Right renal cortex interstitium (tissue), 3 donors: ENCODE results near the gene ATP1A3. TPM values are rescaled to one million over a fixed set of nuclear protein-coding genes. Genes with fewer than 3 reads are reported as not detected.

Experiments used
- DNase-seq, 3 donors: peaks; one replicate each; pipeline ENCODE4 v3.0.0-alpha.2; 2013; ENCODE audit warnings: low read depth in 3 of 3, low spot score in 2 of 3
- polyA plus RNA-seq, 3 donors: library from polyadenylated mRNA; unstranded; fragments of 120-200 nt; gene quantifications; one replicate each; pipeline ENCODE4 v1.2.1, GENCODE V29; 2013; ENCODE audit not compliant: insufficient read length in 3 of 3

Gene ATP1A3
- polyA plus RNA-seq, 3 donors = 0.62 TPM; not detected in 2

- no peak for DNase-seq
Measured at GRCh38 chr19:41919948-41920712, 73.9 kb downstream of the ATP1A3 start.

- DNase-seq = no peak
Measured at GRCh38 chr19:41918653-41919244, 75.3 kb downstream of the ATP1A3 start.

- DNase-seq = no peak
Measured at GRCh38 chr19:41918095-41918494, 75.9 kb downstream of the ATP1A3 start.

- DNase-seq = no peak
Measured at GRCh38 chr19:41917676-41918075, 76.4 kb downstream of the ATP1A3 start.

Other genes starting within 250 kb of the ATP1A3 start
- under 1 TPM; 0.08 to 0.24 (median 0.10) TPM for gene CEACAM6, start 238.7 kb downstream of the ATP1A3 start, polyA plus RNA-seq
- not detected for gene CEACAM3, start 197.6 kb downstream of the ATP1A3 start, polyA plus RNA-seq
- not detected for gene LYPD4, start 149.5 kb downstream of the ATP1A3 start, polyA plus RNA-seq
- not detected for gene DMRTC2, start 149.2 kb downstream of the ATP1A3 start, polyA plus RNA-seq
- 1,000 to 10,000 TPM; 1,197 to 1,314 (median 1,210) TPM for gene RPS19, start 134.0 kb downstream of the ATP1A3 start, polyA plus RNA-seq
- gene CD79A, start 117.0 kb downstream of the ATP1A3 start, polyA plus RNA-seq = under 1 TPM; 0.61 to 0.87 (median 0.71) TPM
- 10 to 100 TPM; 29.8 to 32.8 (median 30.4) TPM for gene ARHGEF1, start 111.0 kb downstream of the ATP1A3 start, polyA plus RNA-seq
- under 1 TPM; 0.06 to 0.07 (median 0.06) TPM for gene ERFL, start 65.8 kb downstream of the ATP1A3 start, polyA plus RNA-seq
- 10 to 100 TPM; 42.3 to 79.3 (median 66.9) TPM for gene RABAC1, start 34.9 kb downstream of the ATP1A3 start, polyA plus RNA-seq
- gene GRIK5, start 76.0 kb upstream of the ATP1A3 start, polyA plus RNA-seq = 10 to 100 TPM; 19.1 to 20.0 (median 19.4) TPM
- 10 to 100 TPM; 12.1 to 15.1 (median 14.0) TPM for gene ZNF574, start 81.9 kb upstream of the ATP1A3 start, polyA plus RNA-seq
- 1 to 10 TPM in 2 of 3 donors, under 1 TPM in 1; 0.72 to 1.3 (median 1.1) TPM for gene POU2F2, start 138.2 kb upstream of the ATP1A3 start, polyA plus RNA-seq
- 10 to 100 TPM; 21.8 to 25.7 (median 22.3) TPM for gene DEDD2, start 223.4 kb upstream of the ATP1A3 start, polyA plus RNA-seq
- gene ZNF526, start 226.1 kb upstream of the ATP1A3 start, polyA plus RNA-seq = 1 to 10 TPM; 7.4 to 8.9 (median 8.3) TPM
- gene GSK3A, start 248.4 kb upstream of the ATP1A3 start, polyA plus RNA-seq = 10 to 100 TPM; 67.9 to 72.6 (median 69.1) TPM